ENCODE measurements around the gene CYP27A1.

DNA sequence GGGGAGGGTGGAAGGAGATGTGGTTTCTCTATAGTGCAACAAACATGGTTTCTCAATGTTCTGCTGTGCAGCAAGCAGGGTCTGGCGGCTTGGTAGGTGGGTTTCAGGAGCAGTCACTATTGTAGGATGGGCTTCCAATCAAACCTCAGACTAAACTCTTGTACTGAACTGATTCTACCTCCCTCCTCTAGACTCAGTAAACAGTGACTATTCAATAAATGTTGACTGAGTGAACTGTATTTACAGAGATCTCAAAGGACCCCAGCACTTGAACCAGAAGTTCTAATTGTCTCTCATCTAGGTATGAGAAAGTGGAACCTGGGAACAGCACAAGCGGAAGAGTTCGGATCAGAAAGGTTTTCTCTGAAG, 26.8 kb upstream of the CYP27A1 start:
- TF ChIP-seq POLR2A (conservative IDR thresholded peaks at IDR 0.05) (no peak), PHF21A (IDR thresholded peaks at IDR 0.05; ENCODE audit: borderline replicate concordance, low read depth) (no peak), POLR2H (tag; IDR thresholded peaks at IDR 0.05; ENCODE audit: low read depth) (no peak), JUNB (CRISPR knock-in tag; conservative IDR thresholded peaks at IDR 0.05) (no peak), KLF16 (IDR thresholded peaks at IDR 0.05) (no peak), JUND (IDR thresholded peaks at IDR 0.05; ENCODE audit: borderline replicate concordance, low read depth, low read length) (no peak), JUND (tag; IDR thresholded peaks at IDR 0.05; ENCODE audit: borderline replicate concordance, low read depth, low read length) (no peak)

All from K562 (cell line).